Glutamatergic neuron (in vitro differentiated cells): Measurements from ENCODE around the gene CPLX4. TPM values are rescaled to one million over a fixed set of nuclear protein-coding genes. Genes with fewer than 3 reads are reported as not detected.

Experiments
- DNase-seq: peaks from one replicate; pipeline ENCODE4 v3.0.0; 2022
- H3K27ac Mint-ChIP-seq: one replicate; pipeline ENCODE4 v1.8.0; 2020; ENCODE audit warnings: mild to moderate bottlenecking, mixed read lengths, inconsistent platforms; ENCODE audit not compliant: unreplicated experiment
- H3K27me3 Mint-ChIP-seq: one replicate; pipeline ENCODE4 v1.8.0; 2020; ENCODE audit warnings: mild to moderate bottlenecking, moderate library complexity, mixed read lengths, inconsistent platforms; ENCODE audit not compliant: unreplicated experiment
- H3K36me3 Mint-ChIP-seq: one replicate; pipeline ENCODE4 v1.8.0; 2020; ENCODE audit warnings: mild to moderate bottlenecking, mixed read lengths, inconsistent platforms; ENCODE audit not compliant: unreplicated experiment
- H3K4me1 Mint-ChIP-seq: one replicate; pipeline ENCODE4 v1.8.0; 2020; ENCODE audit warnings: mild to moderate bottlenecking, low read depth, mixed read lengths, inconsistent platforms; ENCODE audit not compliant: unreplicated experiment
- H3K4me3 Mint-ChIP-seq: one replicate; pipeline ENCODE4 v1.8.0; 2020; ENCODE audit warnings: mild to moderate bottlenecking, mixed read lengths, inconsistent platforms; ENCODE audit not compliant: unreplicated experiment
- H3K9me3 Mint-ChIP-seq: one replicate; pipeline ENCODE4 v1.8.0; 2020; ENCODE audit warnings: mild to moderate bottlenecking, moderate library complexity, mixed read lengths, inconsistent platforms; ENCODE audit not compliant: unreplicated experiment
- CTCF ChIP-seq: fragments of 200-600 bp; sonication (generic); IDR thresholded peaks from one replicate; pipeline ENCODE4 v1.5.0; 2021; ENCODE audit not compliant: partially characterized antibody, unreplicated experiment
- total RNA-seq: library from RNA; stranded (reverse); fragmentation: NEBNext Ultra II Directional; extraction: Animal tissue kit (Norgen Biotek cat#: 25700); gene quantifications from one replicate; pipeline ENCODE4 v1.2.1, GENCODE V29; 2021; ENCODE audit not compliant: unreplicated experiment

Gene CPLX4
- total RNA-seq, 1 donor from 2014 or later, result not detected

GRCh38 chr18:59293317-59293716 lies 25.1 kb downstream of the CPLX4 start:
- H3K27ac Mint-ChIP-seq, result no peak overlapping the region
- no peak for TF ChIP-seq CTCF
- no peaks in the 10 kb centered on the region for H3K4me1 Mint-ChIP-seq
- no peak for DNase-seq
- no peaks in the 10 kb centered on the region for H3K27me3 Mint-ChIP-seq
- no peaks in the 10 kb centered on the region for H3K9me3 Mint-ChIP-seq
- H3K4me3 Mint-ChIP-seq, result no peak overlapping the region
- no peaks in the 10 kb centered on the region for H3K36me3 Mint-ChIP-seq

GRCh38 chr18:59286341-59286740 lies 32.1 kb downstream of the CPLX4 start:
- DNase-seq, result no peak
- TF ChIP-seq CTCF, result no peak
- Mint-ChIP-seq H3K4me1 (no peaks in the 10 kb centered on the region), H3K27ac (no peak overlapping the region), H3K9me3 (no peaks in the 10 kb centered on the region), H3K27me3 (no peaks in the 10 kb centered on the region), H3K36me3 (no peaks in the 10 kb centered on the region), H3K4me3 (no peak overlapping the region)

- Mint-ChIP-seq H3K27me3 (peaks cover 5% of the 10 kb centered on the region), H3K4me1 (no peaks in the 10 kb centered on the region), H3K9me3 (no peaks in the 10 kb centered on the region), H3K4me3 (no peak overlapping the region), H3K27ac (no peak overlapping the region), H3K36me3 (no peaks in the 10 kb centered on the region)
- no peak for TF ChIP-seq CTCF
- no peak for DNase-seq
Measured at GRCh38 chr18:59282341-59282740, 36.1 kb downstream of the CPLX4 start.

GRCh38 chr18:59279722-59280121 lies 38.7 kb downstream of the CPLX4 start:
- Mint-ChIP-seq H3K27ac (no peak overlapping the region), H3K4me3 (no peak overlapping the region), H3K9me3 (no peaks in the 10 kb centered on the region), H3K27me3 (peaks cover 7% of the 10 kb centered on the region), H3K36me3 (no peaks in the 10 kb centered on the region), H3K4me1 (no peaks in the 10 kb centered on the region)
- no peak for DNase-seq
- no peak for TF ChIP-seq CTCF

GRCh38 chr18:59279193-59279592 lies 39.3 kb downstream of the CPLX4 start:
- TF ChIP-seq CTCF, result no peak
- DNase-seq, result no peak
- Mint-ChIP-seq H3K27ac (no peak overlapping the region), H3K27me3 (peaks cover 11% of the 10 kb centered on the region), H3K36me3 (no peaks in the 10 kb centered on the region), H3K9me3 (no peaks in the 10 kb centered on the region), H3K4me1 (no peaks in the 10 kb centered on the region), H3K4me3 (no peak overlapping the region)
